D341Med (cell line): ENCODE results near the gene PHF19.

Experiments
- DNase-seq: peaks from one replicate; pipeline ENCODE4 v3.0.0; 2012; ENCODE audit warnings: low spot score

The PHF19 gene

DNA sequence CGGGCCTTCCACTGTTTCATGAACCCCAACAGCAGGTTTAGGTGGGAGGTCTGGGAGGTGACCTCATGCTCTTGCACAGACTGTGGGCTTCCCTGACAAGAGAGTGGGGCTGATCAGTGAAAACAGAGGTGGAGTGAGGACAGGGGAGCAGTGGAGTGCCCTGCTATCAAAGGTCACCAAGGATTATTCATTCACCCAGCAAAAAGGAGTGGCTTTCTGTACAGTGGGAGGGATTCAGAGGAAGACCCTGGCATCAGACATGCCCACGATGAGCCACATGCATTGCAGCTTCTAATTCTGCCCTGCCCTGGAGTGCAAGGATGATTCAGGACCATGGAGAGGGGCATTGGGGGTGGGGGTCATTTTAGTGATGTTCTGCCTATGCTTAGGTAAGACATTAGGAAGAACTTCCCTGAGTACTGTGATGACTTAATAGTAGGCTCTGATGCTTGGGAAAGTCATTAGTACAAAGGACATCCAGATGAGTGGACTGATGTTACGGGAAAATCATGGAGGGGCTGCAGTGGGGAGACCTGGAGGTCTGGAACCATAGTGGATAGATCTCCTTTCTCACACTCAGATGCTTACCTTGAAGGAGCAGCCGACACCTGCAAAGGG is 36.8 kb upstream of the PHF19 start:
- no peak for DNase-seq

DNA sequence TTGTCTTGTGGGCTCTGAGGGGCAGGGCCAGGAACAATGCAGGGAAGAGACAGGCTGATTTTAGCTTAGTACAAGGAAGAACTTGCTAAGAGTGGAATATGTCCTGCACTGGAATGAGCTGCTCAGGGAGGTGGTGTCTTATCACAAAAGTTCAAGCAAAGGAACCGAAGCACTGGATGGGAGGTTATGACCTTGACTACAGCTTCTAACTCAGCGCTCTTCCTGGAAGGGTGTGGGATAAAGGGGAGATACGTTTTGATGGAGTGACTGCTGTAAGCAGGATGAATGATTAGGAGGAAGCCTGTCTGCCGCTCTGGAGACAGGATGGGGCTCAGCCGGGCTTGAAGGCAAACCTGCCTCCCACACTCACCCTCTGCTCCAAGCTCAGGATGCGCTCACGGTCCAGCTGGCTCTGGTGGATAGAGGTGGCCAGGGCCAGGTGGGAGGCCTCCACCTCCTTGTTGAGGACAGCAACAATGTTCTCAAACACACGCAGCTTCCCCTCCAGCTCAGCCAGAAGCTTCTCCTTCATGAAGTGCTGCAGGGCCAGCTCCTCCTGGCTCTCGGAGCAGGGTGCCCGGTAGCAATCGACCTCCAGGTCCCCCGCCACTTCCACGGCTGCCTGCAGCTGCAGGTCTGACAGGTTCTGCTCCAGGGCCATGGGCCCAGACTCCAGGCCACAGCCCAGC is 36.1 kb upstream of the PHF19 start:
- DNase-seq = no peak

DNA sequence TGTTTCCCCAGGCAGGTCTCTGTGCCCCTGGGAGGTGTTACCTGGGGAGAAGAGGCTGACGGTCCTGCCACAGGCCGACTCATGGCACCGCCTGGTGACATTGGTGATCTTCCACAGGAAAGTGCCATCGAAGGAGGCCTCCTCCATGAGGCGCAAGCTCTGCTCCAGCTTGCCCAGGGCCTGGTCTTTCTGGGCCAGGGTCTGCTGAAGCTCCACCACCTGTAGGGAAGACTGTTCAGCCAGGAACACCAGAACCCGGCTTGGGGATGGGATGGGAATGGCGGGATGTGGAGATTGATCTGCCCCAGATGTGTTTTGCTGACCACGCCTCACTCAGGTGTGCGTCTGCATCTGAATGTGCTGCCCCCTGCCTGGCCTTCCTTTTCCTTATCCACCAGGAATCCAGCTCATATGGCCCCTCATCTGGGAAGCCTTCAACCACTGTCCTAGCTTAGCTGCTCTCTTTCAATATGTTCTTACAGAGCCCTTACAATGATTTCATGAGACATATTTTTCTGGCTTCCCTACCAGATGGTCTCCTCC is 34.4 kb upstream of the PHF19 start:
- DNase-seq = no peak

DNA sequence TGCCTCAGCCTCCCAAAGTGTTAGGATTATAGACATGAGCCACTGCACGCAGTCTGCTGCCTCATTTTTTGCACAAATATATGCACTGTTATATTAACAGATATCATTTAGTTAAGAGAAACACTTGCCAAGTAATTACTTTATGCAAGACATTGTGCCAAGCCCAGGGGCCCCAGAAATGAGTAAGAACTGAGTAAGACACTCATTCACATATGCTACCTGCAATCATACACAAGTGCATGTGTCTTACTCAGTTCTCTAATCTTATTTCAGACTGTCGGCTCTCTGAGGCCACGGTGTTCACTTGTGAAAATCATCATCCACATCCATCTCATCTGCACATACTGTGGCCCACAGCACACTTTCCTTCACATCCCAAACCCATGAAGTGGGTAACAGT is 33.7 kb upstream of the PHF19 start:
- no peak for DNase-seq

DNA sequence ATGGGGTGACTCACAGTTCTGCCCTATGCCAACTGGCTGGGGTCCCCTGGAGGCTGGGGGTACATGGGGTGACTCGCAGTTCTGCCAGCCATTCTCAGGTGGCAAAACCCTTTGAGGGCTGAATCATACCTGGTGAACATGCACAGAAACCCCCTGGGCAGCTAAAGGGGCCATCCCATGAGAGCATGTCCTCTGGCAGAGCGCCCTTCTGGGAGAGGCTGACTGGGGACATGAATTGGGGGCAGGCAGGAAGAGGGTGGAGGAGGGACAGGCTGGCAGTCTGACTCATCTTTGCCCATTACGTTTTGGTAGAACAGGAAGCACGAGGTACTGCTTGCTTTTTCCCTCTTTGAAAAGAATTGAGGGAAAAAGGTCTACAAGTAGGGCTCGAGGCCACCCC is 32.9 kb upstream of the PHF19 start:
- DNase-seq = no peak

DNA sequence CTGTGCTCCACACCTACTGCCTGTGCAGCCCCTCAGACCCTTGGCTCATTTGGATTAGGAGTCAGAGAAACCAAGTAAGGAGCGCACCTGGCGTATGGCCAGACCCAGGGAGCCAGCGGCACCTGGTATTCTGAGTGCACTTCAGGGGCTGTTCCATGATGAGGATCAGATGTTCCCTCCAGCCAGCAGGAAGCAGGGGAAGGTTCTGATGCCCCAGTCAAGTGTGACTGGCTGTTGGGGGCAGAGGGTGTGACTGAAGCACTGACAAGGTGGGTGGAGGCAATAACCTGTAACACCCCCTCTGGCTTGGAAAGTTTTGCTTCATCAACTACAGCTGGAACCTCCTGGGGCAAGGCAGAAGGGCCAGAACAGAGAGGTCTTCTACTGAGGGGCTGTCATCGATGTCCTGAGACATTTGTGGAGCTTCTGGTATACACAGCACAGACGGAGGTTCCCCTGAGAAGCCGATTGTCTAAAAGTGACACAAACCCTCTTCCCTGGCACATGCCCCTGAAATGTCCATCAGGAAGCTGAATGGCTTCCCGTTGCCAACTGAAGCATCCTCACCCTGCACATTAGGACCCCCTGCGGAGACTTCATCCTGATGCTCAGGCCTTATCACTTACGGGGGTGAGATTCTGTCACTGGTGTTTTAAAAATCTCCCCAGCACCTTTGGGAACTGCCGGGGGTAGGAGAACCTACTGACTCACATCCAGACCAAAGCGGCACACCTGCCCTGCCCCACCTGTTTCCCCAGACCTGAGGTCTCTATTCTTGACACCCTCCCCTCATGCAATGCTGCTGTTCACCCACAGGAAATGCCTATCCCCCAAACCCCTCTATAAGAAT is 28.6 kb upstream of the PHF19 start:
- no peak for DNase-seq

DNA sequence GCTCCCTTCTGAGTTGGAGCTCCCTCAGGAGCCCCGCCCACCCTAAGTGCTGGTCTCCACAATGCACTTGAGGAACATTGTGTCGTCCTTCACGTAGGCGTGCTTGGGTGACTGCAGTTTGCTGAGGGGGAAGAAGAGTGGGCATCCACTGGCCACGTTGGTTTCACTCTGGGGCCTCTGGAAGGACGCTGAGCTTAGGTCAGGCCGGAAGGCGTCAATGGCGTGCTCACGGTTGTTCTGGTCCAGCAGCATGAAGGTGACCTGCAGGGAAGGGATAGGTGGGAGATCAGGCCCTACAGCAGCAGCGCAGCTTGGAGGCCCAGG is 28.0 kb upstream of the PHF19 start:
- DNase-seq = no peak

DNA sequence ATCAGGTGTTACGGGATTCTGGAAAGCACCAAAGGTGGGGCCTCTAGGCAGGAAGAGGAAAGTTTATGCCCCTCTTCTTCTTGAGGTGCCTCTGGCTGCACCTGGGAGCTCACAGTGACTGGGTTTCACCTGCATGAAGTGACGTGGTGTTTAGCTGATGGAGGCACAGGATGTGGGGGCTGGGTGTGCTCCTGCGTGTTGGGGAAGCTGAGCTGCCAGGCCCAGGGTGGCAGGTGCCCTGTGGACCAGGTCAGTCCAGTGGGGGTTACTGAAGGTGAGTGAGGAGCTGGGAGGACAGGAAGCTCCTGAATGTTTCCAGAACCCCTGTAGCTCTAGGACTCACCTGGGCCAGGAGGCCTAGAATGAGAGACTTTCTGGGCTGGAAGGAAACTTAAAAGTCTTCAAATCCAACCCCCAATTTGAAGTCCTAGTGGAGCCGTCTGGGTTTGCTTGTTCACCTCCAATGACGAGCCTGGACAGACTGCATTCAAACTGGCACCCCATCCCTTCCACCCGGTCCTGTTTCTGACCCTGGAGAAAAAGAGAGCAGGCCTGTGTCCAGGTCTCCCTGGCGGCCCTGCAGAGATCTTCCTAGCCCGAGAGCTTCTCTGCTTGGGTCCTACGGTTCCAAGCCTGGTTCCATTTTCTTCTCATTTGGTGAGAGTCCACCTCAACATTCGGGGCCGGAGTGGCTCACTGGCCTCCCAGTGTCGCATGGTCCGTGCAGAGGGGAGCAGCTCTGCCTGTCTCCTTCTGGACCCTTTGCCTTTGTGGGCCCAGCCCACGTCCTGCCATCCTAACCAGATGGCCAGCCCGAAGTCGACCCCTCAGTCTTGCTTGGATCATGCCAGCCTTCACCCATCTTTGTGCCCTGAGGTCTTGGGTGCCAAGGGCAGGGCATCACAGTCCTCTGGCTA is 27.3 kb upstream of the PHF19 start:
- no peak for DNase-seq

DNA sequence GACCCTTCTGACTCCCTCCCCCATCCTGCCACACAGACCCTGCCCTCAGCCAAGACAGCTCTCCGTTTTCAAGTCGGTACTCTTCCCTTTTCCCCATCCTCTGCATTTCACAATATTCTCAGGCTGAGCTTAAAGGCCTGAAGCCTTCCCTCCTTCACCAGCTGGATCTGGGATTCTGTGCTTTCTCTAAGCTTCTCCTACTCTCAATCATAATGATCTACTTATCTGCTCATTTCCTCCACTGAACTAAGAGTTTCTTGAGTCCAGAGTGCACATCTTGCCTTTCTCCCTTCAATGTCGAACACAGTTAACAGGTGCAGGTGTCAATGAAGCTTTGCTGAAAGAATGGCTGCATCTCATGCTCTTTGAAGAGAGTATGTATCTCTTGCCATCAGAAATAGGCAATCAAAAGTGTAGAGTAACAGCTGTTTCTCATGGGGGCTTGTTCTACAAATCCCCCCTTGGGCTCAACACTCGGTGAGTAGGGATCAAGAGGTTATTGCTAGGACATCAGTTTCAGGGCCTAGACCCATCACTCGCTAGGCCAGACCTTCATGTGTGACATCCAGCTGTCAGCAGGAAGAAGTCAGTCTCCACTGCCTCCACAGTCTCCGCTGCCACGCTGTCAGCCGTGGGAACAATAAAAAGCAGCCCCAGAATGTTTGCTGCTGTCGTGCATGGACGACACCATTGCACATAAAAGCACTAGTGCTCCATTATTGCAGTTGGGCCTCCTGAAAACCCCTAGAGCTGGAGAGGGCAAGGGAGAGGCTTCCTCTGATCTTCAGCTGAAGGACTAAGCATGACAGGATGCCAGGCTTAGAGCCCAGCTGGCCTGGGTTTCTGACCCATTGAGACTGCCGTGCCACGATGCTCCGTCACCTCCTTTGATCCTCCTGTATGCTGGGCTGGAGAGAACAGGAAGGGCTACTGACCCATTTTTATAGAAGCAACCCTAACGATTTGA is 25.9 kb upstream of the PHF19 start:
- DNase-seq = no peak

DNA sequence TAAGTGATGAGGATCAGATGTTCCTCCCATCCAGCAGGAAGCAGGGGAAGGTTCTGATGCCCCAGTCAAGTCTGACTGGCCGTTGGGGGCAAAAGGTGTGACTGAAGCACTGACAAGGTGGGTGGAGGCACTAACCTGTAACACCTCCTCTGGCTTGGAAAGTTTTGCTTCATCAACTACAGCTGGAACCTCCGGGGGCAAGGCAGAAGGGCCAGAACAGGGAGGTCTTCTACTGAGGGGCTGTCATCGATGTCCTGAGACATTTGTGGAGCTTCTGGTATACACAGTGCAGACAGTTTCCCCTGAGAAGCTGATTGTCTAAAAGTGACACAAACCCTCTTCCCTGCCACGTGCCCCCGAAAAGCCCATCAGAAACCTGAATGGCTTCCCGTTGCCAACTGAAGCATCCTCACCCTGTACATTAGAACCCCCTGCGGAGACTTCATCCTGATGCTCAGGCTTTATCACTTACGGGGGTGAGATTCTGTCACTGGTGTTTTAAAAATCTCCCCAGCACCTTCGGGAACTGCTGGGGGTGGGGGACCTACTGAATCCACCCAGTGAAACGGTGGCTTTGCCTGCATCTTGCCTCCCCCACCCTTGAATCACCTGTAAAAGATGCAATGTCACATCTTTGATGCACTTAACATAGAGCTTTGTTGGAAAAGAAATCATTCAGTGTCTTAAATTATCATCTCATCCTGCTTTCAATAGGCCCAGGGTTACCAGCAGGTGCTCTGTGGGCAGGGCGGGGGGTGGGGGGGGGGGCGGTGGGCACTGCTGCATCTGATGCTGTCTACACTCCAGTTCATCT is 25.0 kb upstream of the PHF19 start:
- no peak for DNase-seq

DNA sequence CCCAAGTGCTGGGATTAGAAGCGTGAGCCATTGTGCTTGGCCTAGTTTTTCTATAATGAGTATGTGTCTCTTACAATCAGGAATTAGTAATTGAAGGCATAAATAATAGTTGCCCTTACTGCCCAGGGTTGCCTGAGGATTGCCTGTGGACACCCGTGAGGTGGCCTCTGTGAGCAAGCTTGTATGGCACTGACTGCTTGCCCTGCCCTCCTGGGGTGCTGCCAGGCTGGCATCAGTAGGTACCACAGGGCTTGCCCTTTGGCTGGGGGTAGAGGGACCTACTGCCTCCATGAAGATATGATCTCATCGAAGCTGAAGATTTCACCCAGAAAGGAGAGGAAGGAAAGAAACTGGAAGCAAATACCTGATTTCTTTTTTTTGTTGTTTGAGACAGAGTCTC is 23.8 kb upstream of the PHF19 start:
- DNase-seq = no peak

DNA sequence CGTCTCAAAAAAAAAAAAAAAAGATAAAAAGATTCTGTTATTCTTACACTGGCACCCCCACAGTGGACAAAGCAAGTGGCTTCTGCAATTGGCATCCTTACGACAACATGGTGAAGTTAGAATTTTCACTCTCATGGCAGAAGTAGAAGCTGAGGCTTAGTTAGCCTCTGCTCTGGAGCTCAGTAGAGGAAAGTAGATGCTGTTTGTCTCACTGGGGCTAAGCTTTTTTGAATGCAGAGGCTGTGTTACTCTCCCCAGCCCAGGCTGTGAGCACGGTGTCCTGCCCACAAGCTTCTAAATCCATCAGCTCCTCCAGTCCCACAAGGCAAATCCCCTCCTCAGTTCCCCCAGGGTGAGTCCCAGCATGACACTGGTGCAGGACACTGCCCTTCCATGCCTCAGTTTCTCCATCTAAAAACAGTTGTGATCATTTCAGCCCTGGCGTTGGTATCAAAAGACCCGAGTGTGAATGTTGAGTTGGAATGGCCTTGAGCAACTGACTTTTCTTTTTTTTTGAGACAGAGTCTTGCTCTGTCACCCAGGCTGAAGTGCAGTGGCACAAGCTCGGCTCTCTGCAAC is 22.6 kb upstream of the PHF19 start:
- DNase-seq = no peak

DNA sequence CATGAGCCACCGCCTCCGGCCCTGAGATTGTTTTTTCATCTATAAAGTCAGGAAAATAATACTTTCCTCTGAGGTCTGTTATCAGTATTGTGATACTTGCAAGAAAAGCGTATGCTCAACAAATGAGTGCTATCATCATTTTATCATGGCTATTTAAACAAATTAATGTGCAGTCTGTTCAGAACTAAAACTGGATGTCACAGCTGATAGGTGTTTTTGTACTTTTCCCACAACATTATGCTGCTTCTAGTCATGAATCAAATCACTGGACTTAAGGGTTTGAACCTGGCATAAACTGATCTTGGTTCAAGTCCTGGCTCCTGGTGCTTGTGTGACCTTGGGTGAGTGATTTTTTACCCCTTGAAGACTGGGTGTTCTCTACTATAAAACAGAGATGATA is 21.4 kb upstream of the PHF19 start:
- DNase-seq = no peak

DNA sequence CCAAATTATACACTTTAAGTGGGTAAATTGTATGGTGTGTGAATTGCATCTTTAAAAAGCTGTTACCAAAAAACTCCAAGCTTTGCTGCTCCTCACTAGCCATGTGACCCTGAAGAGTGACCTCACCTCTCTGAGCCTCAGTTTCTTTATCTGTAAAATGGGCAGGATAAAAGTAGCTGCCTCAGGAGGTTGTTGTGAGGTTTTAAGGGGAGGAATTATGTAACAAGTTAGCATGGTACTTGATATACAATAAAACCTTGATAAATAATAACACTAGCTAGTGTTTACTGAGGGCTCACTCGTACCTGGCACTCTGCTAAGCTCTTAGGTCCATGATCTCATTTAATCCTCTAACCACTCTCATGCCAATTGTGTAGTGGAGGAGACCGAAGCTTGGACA is 19.0 kb upstream of the PHF19 start:
- no peak for DNase-seq

DNA sequence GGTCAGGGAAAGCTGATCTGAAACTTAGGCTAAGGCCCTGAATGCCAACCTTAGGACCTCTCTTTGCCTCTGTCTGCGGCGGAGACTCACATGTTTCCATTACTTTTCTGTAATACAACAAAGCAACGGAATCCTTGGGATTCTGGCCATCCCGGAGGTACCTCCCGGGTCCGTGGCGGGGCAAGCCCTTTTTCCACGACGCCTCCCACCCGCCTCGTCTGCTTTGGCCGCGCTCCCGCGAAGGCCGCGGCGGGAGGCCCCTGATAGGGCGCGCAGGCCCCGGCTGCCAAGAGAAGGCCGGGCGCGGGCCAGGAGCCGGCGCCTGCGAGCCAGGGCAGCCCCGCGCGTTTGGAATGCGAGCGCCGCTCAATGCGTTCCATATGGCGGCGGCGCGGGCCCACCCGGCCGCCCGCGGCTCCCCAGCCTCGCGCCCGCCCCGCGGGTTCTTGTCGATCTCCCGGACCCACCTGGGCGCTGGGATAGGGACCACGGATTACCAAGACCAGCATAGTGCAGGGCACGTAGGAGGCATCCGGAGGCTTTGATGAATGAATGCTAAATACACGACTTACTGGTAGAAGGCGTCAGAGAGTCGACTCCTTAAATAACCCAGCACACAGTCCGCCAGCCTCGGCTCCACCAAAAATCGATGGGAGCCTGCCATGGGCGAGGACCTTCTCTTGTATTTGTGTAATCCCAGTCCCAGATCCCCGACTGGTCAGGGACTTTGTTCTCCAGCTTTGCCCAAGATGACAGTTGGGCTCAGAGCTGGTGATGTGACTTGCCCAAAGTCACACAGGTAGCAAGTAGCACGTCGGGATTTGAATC is 17.5 kb upstream of the PHF19 start:
- DNase-seq = no peak

DNA sequence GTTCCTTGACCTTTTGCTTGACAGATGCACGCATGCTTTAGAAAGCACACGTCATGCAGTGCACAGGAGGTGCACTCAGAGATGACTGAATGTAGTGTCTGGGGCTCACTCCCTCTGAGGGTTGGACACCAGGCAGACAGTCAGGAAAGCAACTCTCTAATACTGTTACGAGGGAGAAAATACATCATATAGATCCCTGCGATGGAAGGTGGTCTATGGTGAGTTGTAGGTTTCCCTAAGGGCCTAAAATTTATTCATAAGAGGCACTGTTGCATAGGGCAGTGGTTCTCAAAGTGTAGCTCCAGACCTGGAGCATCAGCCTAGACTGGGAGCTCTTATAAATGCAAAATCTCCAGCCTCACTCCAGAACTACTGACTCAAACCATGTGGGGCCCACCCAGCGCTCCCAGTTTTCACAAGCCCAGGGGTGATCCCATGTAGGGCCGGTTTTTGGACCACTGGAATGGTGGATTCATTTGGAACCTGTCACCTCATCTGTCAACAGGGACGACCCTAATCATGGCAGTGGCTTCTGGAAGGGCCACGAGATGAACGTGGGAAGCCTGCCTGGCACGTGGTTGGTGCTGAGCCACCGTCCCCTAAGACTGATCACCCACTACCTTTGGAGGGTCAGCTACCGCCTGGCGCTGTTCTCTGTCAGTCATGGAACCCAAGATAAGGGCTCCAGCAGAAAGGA is 16.8 kb upstream of the PHF19 start:
- DNase-seq = no peak

DNA sequence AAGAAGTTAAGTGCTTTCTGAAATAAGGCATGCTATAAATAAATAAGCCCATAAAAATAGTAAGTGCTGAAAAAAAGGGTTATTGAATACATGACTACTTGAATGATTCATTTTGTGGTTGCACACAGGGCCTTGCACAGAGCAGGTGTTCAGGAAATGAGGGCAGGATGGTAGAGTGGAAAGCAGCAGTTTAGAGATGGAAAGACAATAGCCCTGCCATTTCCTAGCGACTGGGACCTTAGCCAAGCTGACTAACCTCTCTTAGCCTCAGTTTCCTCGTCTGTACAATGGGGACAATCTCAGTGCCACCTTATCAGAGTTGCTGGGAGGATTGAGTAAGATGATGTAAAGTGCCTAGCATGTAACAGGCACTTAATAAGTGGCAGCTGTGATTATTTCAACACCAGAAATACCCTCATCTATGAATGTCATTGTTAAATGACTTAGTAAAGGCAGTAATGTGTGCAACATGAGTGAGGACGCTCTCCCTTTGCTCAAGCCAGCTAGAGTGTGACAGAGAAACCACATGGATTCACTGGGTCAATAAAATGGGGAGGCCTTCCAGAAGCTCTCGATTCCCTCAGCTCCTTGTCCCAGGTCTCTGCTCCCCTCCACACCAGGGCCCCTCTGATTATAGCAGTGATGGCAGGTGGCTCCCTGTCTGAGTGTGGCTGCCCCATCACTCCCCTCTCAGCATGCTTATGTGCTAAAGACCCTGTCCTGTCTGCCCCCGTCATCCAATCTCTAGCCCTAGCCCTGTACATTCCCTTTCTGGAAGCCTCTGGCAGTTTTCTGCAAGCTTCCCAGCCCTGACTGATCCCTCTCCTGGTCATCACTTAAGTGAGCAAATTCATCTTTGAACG is 16.0 kb upstream of the PHF19 start:
- DNase-seq = no peak
